22Rv1 (cell line): ENCODE results near the gene TYK2.

ENCODE experiments used
- H3K27ac ChIP-seq: fragments of 450-650 bp; 2 replicates; pipeline ENCODE4 v1.5.1; 2017
- ZFX ChIP-seq: fragments of 450-650 bp; IDR thresholded peaks from 2 replicates; pipeline ENCODE4 v1.6.1; 2017; ENCODE audit warnings: antibody characterized with exemption, borderline replicate concordance
- TF ChIP-seq, protein P1 (sequence below): fragments of 450-650 bp; IDR thresholded peaks from 2 replicates; pipeline ENCODE4 v1.5.1; 2017; ENCODE audit warnings: mild to moderate bottlenecking

The TYK2 gene

GRCh38 chr19:10318807-10319682, 61.3 kb downstream of the TYK2 start:
- TF ChIP-seq, protein P1, sequence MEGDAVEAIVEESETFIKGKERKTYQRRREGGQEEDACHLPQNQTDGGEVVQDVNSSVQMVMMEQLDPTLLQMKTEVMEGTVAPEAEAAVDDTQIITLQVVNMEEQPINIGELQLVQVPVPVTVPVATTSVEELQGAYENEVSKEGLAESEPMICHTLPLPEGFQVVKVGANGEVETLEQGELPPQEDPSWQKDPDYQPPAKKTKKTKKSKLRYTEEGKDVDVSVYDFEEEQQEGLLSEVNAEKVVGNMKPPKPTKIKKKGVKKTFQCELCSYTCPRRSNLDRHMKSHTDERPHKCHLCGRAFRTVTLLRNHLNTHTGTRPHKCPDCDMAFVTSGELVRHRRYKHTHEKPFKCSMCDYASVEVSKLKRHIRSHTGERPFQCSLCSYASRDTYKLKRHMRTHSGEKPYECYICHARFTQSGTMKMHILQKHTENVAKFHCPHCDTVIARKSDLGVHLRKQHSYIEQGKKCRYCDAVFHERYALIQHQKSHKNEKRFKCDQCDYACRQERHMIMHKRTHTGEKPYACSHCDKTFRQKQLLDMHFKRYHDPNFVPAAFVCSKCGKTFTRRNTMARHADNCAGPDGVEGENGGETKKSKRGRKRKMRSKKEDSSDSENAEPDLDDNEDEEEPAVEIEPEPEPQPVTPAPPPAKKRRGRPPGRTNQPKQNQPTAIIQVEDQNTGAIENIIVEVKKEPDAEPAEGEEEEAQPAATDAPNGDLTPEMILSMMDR, result no peak
- TF ChIP-seq ZFX, result no peak
- H3K27ac ChIP-seq, result no peak overlapping the region

- TF ChIP-seq, protein P1, result no peak
- no peak for TF ChIP-seq ZFX
- H3K27ac ChIP-seq, result no peak overlapping the region
Observed at GRCh38 chr19:10317857-10318462, 62.4 kb downstream of the TYK2 start.

DNA sequence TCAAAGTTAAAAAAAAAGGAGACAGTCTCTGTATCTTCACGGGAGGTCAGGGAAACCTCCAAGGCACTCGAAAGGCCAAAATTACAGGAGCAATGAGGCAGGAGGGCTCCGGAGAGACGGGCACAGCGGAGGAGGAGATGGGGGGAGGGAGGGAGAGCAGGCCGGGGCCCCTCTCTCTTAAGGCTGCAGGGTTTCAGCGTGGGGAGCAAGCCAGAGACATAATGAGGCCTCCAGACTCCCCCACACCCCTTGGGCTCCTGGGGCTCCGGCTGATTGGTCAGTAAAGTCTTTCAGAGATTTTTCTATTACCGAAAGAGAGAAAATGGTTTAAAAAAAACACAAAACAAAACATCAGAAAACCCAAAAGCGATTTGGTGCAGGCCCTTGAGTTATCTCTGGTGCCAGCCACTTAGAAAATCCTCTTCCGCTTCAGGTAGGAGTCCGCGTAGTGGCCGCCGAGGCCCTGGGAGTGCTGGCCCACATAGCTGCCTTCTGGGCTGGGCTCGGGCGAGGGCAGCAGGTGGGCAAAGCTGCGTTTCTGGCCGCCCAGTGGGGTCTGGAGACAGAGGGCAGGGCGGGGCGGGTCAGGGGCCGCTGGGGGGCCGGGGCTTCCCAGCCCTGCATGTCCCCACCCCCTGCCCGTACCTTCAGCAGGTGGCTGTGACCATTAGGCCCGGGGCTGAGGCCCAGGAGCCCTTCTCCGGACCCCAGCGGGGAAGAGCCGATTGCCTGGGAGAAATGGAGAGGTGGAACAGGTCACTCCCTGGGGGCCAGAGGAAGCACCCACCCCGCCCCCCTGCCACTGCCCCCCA, 63.1 kb downstream of the TYK2 start:
- H3K27ac ChIP-seq, result peak overlapping the region; percentile 80
- TF ChIP-seq, protein P1, result no peak
- TF ChIP-seq ZFX, result no peak

- peak overlapping the region; percentile 80 for H3K27ac ChIP-seq
- TF ChIP-seq, protein P1, result no peak
- TF ChIP-seq ZFX, result no peak
Observed at GRCh38 chr19:10316229-10317044, 63.9 kb downstream of the TYK2 start.

DNA sequence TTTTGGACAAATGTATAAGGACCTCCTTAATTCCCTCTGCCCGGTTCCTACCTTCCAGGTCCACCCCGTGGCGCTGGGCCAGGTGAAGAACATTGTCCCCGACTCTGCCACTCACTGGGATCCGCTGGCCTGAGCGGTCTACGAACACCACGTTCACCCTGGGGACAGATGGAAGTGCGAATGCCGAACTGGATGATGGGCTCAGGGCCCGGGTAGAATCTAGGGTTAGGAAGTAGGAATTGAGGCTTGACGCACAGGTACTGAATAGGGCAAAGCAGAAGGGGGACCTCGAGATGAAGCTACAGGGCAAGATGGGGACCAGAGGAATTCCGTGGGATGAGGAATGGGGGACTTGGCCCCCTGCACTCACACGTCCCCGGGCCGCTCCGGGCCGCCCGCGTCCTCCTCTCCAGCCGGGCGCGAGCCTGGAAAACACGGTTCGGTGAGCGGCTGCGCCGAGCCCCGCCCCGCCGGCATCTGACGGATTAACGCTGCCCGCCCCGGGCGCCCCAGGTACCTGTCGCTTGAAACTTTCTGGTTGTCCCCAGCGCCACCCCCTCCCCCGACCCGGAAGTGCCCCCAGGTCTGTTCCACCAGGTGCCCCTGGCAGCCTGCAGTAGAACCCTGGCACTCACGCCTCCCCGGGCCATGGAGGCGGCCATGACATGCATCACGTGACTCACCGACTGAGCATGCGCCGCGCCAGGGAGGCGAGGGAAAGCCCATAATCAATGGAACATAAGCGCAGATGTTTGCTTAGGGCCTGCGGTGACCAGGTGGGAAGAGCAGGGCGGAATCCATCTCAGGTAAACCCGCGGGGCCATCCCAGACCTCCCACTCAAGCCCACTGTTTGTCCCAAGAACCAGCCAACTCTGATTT, 64.8 kb downstream of the TYK2 start, which contains the start of gene FDX2:
Gene FDX2, minus strand, starts transcription at position 681 of the 880 bp plus-strand sequence. Its CDS starts 19 bp downstream, at position 662.
- H3K27ac ChIP-seq, result peak within 1 kb of the TSS; percentile 80
- TF ChIP-seq, protein P1, result no peak
- TF ChIP-seq ZFX, result no peak

DNA sequence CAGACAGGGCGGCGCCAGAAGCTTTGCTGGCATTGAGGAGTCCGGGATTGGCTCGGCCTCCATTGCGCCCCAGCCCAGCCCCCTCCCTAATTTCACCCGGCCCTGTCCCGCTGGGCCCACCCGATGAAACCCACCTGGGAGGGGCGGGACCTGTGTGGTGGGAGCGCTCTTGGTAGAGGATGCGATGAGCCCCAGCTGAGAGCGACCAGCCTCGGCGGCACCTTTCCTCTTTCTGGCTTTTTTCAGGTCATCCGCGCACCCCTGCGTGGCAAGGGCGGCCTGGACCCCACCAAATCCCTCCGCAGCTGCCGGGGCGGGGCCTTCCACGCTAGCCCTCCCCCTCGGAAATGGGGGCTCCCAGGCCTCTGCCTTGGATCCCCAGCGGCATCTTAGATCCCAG, 70.9 kb downstream of the TYK2 start, which contains the start of gene ZGLP1:
Gene ZGLP1, minus strand, starts transcription at position 393 of the 400 bp plus-strand sequence.
- TF ChIP-seq ZFX, result no peak
- TF ChIP-seq, protein P1, result no peak
- H3K27ac ChIP-seq, result no peak within 1 kb of the TSS
